NCI-H1048 (cell line): ENCODE data around the gene SLC2A11.
"Not testable (repeated sequence)": the region's sequence is repeated elsewhere in the genome, so short reads cannot be mapped to it uniquely, and the experiment has no call there.

ENCODE experiments used
- DNase-seq: peaks from one replicate; lab custom pipeline; 2025; lab: John Stamatoyannopoulos, UW

SLC2A11 gene

DNA sequence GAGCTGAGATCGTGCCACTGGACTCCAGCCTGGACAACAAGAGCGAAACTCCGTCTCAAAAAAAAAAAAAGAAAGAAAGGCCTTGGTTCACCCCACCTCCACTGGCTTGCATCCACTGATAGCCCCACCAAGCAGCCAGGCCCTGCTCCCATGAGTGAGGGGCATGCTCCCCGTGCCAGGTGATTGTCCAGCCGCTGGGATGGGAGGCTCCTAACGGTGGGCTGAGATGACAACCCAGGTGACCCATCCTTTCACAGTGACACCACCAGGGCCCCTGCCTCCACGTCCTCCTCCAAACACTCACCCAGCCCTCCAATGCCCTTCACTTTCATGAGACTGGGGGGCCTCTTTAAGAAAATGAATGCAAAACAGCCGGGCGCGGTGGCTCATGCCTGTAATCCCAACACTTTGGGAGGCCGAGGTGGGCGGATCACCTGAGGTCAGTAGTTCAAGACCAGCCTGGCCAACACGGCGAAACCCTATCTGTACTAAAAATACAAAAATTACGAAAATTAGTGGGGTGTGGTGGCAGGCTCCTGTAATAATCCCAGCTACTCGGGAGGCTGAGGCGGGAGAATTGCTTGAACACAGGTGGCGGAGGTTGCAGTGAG, 10.3 kb upstream of the SLC2A11 start:
- DNase-seq: no peak

DNA sequence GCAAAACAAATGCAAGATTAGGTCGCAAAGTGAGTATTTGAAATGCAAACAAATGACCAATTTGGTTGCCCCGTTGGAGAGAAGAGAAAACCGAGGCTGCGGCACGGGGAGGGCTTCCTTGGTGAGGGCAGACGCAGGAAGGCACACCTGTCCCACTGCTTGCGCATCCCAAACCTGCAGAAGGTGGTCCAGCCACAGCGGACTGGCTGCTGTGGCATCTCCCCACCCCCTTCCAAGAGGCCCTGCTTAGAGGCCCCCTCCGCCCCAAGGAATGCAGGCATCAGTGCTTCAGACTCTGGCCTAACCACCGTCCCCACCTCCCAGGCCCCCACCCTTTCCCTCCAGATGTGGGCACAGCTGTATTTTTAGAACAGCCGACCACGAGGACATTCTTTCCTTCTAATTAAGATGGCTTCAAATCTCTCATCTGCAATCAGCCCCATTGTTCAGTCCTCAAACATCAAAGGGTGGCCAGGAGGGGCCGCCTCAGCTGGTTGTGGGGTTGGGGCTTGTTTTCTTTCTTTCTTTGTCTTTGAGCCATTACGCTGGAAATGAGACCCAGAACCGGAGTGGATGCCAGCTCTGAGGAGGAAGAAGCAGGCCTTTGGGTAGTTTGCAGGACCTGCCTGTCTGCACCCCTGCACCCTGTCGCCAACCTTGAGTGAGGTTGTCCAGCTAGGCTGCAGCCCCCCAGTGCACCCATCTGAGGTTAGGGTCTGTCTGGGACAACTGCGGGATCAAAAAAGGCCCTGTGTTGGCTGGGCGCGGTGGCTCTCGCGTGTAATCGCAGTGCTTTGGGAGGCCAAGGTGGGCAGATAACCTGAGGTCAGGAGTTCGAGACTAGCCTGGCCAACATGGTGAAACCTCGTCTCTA, 9.4 kb upstream of the SLC2A11 start:
- DNase-seq: no peak

DNA sequence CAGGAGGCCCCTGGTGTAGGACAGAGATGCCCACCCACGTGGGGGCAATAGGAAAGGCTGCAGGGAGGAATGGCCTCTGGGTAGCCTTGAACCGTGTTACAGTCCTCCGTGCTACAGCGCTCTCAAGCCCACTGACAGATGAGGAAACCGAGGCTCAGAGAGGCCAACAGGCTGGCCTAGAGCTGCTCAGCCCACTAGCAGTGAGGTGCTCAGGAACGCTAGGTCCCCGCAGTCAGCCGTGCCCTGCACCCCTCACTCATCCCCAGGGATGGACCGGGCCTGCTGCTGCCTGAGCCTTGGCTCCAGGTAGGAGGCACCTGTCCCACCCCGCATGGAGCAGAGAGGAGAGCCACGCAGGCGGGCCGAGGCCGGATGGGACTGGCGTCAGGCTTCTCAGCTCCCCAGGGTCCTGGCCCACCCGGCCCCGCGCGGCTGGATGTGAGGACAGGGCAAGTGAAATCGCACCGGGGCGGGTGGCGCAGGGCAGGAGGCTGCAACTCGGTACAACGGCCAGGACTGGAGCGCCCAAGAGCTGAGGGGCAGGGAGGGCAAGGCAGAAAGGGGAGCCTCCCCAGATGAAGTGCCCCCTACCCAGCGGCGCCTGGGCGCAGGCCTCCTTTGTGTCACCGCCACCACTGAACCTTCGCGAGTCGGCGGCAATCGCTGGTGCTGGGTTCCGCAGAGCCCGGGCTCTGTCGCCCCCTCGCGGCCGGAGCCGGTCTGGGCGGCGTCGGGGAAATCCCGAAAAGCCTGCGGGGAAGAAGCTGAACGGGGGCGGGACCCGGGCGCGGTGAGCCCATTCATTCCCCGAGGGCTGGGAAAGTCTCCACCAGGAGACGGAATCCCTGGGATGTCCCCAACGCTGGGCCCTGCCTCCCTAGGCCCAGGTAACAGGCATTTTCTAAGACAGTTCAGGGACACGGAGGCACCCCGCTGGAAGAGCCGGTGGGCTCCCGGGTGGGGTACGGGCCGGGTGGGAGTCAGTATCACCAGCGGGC, 8.4 kb upstream of the SLC2A11 start:
- no peak for DNase-seq

- no peak for DNase-seq
Observed at GRCh38 chr22:23850136-23850611, 7.5 kb upstream of the SLC2A11 start.

- no peak for DNase-seq
Observed at GRCh38 chr22:23856721-23857605, 712 bp upstream of the SLC2A11 start.

DNA sequence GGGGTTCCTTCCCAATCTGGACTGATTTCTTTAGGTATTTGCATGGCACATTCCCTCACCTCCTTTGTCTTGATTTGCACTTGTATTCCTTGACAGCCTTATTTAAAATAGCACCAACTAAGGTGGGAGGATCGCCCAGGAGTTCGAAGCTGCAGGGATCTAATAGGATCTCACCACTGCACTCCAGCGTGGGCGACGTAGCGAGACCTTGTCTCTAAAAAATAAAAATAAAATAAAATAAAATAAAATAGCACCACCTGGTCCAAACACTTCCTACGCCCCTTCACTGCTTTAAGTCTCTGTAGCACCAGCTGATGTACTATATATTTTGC, 775 bp downstream of the SLC2A11 start:
- DNase-seq: no peak

- no peak for DNase-seq
Observed at GRCh38 chr22:23859201-23859600, 1.5 kb downstream of the SLC2A11 start.

- not testable (repeated sequence) for DNase-seq
Observed at GRCh38 chr22:23860187-23860586, 2.5 kb downstream of the SLC2A11 start.

- no peak for DNase-seq
Observed at GRCh38 chr22:23862103-23862502, 4.4 kb downstream of the SLC2A11 start.

DNA sequence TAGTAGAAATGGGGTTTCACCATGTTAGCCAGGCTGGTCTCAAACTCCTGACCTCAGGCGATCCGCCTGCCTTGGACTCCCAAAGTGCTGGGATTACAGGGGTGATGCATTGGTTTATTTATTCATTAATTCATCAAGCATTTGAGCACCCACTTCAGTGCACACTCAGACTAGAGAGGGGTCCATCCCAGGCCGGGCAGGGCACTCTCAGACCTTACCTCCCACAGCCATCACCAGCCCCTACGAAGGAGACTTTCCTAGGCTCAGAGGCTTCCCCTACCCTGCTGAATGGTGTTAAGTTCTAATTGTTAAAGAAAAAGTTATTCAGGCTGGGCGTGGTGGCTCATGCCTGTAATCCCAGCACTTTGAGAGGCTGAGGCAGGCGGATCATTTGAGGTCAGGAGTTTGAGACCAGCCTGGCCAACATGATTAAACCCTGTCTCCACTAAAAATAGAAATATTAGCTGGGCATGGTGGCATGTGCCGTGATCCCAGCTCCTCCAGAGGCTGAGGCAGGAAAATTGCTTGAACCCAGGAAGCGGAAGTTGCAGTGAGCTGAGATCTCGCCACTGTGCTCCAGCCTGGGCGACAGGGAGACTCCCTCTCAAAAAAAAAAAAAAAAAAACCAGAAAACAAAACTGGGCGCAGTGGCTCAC, 7.0 kb downstream of the SLC2A11 start:
- DNase-seq: not testable (repeated sequence)

DNA sequence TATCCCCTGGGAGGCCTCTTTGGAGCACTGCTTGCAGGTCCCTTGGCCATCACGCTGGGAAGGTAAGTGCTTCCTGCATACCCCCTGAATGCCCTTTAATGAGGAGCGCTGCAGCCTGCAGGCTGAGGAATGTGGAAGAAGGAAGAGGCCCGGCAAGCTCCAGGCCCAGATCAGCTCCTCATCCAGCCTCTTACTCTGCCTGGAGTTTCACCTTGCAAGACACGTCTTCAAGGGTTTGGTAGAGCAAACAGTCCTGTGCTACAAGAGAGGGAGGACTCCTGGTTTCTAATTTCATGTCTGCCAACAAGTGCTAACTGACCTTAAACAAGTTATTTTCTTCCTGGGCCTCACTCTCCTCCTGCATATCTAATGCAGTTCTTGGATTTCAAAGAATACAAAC, 10.9 kb downstream of the SLC2A11 start:
- no peak for DNase-seq

DNA sequence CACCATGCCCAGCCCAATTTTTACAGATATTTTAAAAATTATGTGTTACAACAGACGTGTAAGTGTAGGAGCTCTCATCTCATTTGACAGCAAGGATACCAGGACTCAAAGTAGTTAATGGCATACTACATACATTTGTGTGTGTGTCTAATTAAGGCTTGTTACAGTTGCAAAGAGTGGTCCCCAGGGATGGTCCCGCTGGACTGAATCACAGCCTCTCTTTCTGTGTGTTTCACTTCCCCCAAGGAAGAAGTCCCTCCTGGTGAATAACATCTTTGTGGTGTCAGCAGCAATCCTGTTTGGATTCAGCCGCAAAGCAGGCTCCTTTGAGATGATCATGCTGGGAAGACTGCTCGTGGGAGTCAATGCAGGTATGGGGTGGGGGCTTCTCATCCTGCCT, 17.2 kb downstream of the SLC2A11 start:
- no peak for DNase-seq

GRCh38 chr22:23875801-23876200, 18.1 kb downstream of the SLC2A11 start:
- DNase-seq: no peak

GRCh38 chr22:23877566-23877965, 19.9 kb downstream of the SLC2A11 start:
- no peak for DNase-seq

GRCh38 chr22:23878219-23878618, 20.5 kb downstream of the SLC2A11 start:
- no peak for DNase-seq

DNA sequence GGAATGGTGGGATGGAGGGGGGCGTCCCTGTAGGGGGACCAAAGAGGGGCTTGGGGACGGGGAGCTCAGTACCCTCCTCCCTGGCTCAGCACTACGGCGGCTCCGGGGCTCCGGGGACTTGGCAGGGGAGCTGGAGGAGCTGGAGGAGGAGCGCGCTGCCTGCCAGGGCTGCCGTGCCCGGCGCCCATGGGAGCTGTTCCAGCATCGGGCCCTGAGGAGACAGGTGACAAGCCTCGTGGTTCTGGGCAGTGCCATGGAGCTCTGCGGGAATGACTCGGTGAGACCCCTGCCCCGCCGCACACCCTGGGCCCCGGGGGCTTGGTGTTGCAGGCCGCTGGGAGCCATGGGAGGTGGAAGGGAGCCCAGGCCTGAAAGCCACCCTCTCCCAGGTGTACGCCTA, 24.7 kb downstream of the SLC2A11 start:
- no peak for DNase-seq

GRCh38 chr22:23883658-23884057, 26.0 kb downstream of the SLC2A11 start:
- DNase-seq: no peak

DNA sequence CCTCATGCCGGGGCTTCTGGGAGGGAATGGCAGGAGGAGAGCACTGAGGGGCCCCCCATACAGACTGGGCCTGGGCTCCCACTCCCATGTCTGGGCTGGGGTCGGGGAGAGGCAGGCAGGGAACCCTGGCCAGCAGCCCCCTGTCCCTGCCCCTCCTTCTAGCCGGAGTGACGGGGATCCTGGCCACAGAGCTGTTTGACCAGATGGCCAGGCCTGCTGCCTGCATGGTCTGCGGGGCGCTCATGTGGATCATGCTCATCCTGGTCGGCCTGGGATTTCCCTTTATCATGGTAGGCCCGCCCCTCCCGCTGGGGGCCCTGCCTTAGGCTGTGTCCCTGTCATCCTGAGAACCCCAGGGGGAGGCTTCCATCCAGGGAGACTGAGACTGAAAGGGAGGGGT, 26.5 kb downstream of the SLC2A11 start:
- no peak for DNase-seq

DNA sequence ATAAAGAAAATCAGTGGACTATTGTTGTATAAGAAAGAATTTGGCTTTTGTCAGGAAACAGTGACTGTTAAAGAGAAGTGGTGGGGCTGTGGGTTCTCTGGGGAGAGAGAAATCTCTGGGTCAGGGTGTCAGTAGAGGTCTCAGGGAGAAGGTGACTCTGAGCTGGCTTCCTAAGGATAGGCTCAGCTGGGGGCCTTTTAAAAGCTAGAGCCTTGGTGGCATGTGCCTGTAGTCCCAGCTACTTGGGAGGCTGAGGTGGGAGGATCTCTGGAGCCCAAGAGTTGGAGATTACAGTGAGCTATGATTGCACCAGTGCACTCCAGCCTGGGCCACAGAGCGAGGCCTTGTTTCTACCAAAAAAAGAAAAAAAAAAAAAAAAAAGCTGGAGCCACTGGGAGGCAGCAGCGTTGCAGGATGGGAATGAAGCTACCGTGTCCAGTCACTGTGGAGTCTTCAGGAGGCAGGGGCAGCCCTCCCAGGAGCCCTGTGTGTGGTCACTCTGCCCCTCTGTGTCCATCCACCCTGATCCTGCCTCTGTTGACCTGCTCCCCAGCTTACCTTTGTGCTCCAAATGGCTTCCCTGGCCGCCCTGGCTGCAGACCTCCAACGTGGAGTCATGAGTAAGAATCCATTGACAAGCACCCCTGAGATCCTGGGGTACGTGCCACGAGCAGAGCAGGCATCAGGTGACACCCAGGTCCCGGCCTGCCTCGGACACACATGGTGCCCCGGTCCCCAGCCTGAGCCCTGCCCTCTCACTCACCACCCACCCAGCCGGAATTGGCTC, 31.1 kb downstream of the SLC2A11 start:
- DNase-seq: no peak

DNA sequence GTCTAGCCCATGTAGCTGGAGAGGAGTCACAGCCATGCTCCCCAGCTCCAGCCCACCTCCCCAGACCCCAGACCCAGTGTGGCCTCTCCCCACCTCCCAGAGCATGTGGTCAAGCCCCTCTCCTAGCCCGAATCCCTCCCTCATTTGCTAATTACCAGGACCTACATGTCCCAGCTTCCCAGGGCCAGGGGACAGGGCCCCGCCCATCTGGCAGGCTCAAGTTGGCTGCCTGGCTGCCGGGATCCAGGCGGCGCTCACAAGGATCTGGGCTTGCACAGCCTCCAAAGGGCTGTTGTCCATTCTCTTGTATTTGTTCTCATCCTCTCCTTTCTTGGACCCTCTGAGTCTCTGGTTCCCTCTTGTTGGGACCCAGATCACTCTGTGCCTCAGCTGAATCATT, 31.9 kb downstream of the SLC2A11 start:
- no peak for DNase-seq
